ENCODE data around the gene TIMP2.

GRCh38 chr17:78844301-78845005 lies 80.7 kb downstream of the TIMP2 start:
- TF ChIP-seq CTCF (IDR thresholded peaks at IDR 0.05; ENCODE audit: borderline replicate concordance, extremely low read depth, low read length, poor library complexity, severe bottlenecking): no peak
- no peak for TF ChIP-seq EZH2 (IDR thresholded peaks at IDR 0.05; ENCODE audit: borderline replicate concordance, low read depth, low read length, severe bottlenecking)

Data from DND-41 (cell line).